GM19193 (cell line): ENCODE results near the gene GPRASP1.

ENCODE experiments used
- POLR2A ChIP-seq: IDR thresholded peaks from 4 replicates; pipeline ENCODE4 v1.6.1; 2011; ENCODE audit not compliant: insufficient read depth, insufficient read length; ENCODE audit errors: extremely low read depth

GPRASP1 gene

GRCh38 chrX:102651242-102652011, at the start of gene GPRASP1:
Gene GPRASP1 (plus strand): TSS chrX:102651483. CDS start chrX:102653914, 2,431 bp downstream.
- no peak for TF ChIP-seq POLR2A

GRCh38 chrX:102604327-102604726, 47.0 kb upstream of the GPRASP1 start:
- TF ChIP-seq POLR2A, result no peak

- TF ChIP-seq POLR2A, result no peak
Measured at GRCh38 chrX:102606115-102606514, 45.2 kb upstream of the GPRASP1 start.

GRCh38 chrX:102610905-102611304, 40.4 kb upstream of the GPRASP1 start:
- TF ChIP-seq POLR2A, result no peak

GRCh38 chrX:102624105-102624504, 27.2 kb upstream of the GPRASP1 start:
- no peak for TF ChIP-seq POLR2A

GRCh38 chrX:102627640-102628039, 23.6 kb upstream of the GPRASP1 start:
- TF ChIP-seq POLR2A, result no peak

- no peak for TF ChIP-seq POLR2A
Measured at GRCh38 chrX:102637561-102637960, 13.7 kb upstream of the GPRASP1 start.

- no peak for TF ChIP-seq POLR2A
Measured at GRCh38 chrX:102650903-102651241, 411 bp upstream of the GPRASP1 start.

GRCh38 chrX:102652031-102652688, 877 bp downstream of the GPRASP1 start:
- TF ChIP-seq POLR2A, result no peak

GRCh38 chrX:102654696-102655095, 3.4 kb downstream of the GPRASP1 start:
- TF ChIP-seq POLR2A, result no peak

- no peak for TF ChIP-seq POLR2A
Measured at GRCh38 chrX:102658556-102658955, 7.3 kb downstream of the GPRASP1 start.

- peak; percentile 58 for TF ChIP-seq POLR2A
Measured at GRCh38 chrX:102659790-102660757, 8.8 kb downstream of the GPRASP1 start.

GRCh38 chrX:102669526-102669925, 18.2 kb downstream of the GPRASP1 start:
- TF ChIP-seq POLR2A, result no peak

GRCh38 chrX:102672856-102673255, 21.6 kb downstream of the GPRASP1 start:
- TF ChIP-seq POLR2A, result no peak
